ENCODE results near the gene TOM1L1.

Gene TOM1L1

DNA sequence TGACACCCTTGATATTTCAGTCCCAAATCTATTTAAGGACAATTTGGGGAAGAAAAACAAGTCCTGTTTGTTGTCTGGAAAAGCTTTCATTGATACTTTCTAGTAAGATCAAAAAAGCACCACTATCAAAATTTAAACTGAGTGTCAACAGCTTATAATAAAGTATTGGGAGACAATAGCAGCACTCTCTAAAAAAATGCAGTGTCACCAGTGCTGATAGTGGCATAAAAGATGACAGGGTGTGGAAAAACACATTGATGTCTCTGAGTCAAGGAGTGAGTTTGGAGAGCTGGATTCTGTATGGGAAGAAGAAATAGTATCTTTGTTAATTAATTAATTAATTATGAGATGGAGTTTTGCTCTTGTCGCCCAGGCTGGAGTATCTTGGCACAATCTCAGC, 8.3 kb upstream of the TOM1L1 start:
- no peak for DNase-seq (ENCODE audit: extremely low read depth in 1 of 2, low read depth in 1 of 2)

DNA sequence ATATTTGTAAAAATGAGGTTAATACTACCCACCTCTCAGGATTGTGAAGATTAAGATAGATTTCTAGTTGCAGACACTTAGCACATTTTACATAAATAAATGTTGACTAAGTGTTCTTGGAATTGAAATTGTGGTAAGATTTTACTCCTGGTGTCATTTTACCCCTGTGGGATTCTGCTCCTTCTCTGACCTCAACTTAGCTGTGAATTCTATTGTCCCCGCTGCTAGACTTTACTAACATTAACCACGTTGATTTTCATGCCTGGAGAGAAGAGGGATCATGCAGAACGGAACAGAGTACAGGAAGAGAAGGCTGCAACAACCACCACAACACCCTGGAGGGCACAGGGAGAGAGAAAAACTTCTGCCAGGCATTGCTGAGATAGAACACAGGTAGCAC, 2.1 kb upstream of the TOM1L1 start:
- DNase-seq (ENCODE audit: extremely low read depth in 1 of 2, low read depth in 1 of 2): no peak

DNA sequence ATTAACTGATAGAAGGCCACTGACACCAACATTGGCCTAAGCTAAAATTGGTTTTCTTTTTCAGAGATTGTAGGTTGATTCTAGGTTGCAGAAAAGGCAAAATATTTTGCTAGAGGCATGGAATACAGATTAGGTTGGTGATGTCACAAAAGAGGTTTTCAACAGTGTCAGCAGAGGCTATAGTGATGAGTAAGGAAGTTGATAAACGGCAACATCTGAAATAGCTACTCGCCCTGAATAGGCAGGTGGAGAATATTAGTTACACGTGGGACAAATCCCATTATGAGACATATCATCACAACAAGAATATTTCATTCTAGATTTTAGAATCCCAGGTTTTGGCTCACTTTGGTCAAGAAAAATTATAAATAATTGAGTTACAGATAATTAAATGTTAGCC, 1.5 kb upstream of the TOM1L1 start:
- no peak for DNase-seq (ENCODE audit: extremely low read depth in 1 of 2, low read depth in 1 of 2)

DNA sequence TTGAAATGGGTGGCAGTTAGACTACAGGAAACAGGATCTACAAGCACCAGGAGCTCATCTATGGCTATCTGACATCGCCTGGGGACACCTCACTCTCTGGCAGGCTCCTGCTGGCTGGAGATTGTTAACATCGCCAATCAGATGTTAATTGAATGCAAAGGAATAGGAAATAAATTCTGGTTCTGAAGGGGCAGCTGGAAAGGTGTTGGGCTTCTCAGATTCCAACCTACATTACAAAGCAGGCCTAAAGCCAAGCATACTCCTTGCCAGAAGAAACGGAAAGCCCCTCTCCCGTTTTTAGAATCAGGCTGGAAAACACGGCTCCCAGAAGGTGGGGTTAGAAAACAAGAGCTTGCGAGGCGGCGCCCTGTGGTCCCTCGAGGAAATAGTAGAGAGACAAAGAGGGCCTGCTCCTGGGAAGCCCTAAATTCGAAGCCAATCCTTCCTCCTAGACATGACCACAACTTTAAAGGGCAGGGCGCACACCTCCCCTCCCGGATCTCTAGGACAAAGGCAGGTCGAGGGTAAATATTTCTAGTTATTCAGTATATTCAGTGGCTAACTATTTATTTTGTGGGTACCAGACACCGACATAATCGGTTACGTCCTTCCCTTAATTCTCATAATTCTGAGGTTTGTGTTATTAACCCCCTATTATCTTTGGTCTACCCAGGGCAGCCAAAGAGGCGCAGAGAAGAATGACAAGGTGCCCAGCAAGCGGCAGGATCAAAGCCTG, 763 bp upstream of the TOM1L1 start:
- DNase-seq (ENCODE audit: extremely low read depth in 1 of 2, low read depth in 1 of 2): no peak

DNA sequence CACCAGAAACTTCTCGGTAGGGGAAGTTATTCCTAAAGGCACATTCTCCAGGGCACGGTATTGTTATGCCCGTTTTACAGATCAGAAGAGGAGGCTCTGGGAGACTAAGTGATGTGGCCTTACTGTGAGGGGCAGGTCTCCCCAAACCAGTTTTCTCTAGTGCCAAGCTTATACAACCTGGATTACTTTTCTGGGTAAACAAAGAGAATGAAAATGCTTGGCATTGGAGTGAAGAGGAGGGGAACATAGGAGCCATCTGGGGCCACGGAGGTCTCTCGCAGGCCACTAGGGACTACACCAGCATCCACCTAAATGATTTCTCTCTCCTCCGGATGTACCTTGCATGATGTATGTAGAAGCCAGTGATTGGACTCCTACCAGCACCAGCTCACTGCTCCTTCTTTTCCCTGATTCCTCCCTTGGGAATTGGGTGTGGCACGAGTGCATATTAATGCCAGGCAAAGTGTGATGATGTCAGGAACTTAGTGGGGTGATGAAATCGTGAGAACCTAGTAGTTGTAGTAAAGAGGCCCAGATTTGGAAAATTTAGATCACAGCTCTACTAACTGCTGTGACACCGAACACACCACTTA, 674 bp downstream of the TOM1L1 start:
- DNase-seq (ENCODE audit: extremely low read depth in 1 of 2, low read depth in 1 of 2): no peak

DNA sequence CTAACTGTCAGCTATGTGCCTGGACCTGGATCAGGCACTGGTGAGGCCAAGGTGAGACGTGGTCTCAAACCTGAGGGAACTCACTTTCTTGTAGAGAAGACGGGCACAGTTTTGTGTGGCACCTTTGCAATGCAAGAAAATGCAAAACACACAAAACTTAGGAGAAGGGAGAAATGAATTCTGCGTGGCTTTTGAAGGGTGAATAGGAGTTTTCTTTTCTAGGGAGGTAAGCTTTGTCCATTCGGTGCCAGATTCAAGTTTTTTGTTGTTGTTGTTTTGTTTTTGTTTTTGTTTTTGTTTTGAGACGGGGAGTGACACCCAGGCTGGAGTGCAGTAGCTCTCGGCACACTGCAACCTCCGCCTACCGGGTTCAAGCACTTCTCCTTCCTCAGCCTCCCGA, 1.4 kb downstream of the TOM1L1 start:
- DNase-seq (ENCODE audit: extremely low read depth in 1 of 2, low read depth in 1 of 2): no peak

DNA sequence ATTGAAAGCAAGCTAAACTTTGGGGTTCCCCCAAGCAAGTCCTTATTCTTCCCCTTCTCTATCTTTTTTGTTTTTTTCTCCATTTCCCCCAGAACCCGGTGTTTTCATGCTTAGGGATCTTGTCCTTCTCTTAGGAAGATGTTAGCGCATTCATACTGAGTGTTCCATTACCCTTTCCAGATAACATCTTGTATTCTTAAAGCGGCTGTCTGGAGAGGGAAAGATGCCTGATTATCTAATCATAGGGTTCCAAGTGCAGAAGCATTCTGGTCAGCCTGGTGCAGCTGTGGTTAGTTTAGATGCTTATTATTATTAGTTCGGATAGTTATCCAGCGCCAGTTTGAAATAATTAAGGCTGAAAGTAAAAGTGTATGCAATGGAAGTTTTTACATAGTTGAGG, 2.0 kb downstream of the TOM1L1 start:
- no peak for DNase-seq (ENCODE audit: extremely low read depth in 1 of 2, low read depth in 1 of 2)

DNA sequence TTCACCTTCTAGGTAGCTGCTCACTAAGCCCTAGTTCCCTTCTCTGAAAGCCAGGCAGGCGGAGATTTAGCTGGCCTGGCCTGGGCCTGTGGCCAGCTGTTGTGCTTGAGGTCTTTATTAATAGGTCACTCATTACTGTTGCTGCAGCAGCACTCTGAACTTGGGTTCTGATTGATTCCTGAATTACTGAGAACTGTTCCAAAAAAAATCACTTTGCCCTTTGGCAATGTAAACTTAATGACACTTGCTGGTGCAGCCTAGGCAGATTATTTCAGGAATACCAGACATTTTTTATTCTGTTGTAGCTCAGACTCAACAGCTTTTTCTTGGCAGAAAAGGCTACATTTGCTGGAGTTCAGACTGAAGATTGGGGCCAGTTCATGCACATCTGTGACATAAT, 2.7 kb downstream of the TOM1L1 start:
- no peak for DNase-seq (ENCODE audit: extremely low read depth in 1 of 2, low read depth in 1 of 2)

DNA sequence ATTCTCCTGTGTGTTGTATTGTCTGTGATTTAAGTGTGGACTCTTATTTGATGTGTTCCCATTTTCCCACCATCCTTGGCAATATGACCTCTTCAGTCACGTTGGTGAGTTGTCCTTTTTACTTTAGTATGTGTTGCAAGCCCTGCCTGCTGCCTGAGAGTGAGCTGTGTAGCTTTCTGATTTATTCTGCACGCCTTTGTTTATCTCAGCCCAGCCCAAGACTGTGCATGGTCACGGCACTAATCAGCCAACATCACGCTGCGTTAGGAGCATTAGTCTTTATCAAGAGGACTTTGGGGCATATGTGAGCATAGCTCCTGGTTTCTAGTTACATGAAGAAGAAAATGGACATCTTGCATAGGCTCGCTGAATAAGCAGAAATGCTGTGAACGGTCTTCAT, 6.0 kb downstream of the TOM1L1 start:
- DNase-seq (ENCODE audit: extremely low read depth in 1 of 2, low read depth in 1 of 2): no peak

DNA sequence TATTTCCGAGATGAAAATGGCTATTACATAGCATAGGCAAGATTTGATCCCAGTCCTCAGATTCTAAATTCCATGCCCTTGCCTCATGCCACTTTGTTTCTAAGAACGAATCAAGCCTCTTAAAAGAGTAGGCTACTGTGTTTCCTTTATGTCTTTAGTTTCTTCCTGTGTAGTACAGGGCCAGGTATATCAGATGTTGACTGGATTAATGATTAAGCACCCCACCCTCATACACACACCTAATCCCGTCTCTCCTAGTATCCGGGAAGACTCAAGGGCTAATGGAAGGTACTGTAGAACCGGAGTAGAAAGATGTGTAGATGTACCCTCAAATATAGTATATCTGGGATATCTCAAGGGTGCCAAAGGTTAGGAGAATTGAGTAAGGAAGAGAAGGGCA, 6.7 kb downstream of the TOM1L1 start:
- DNase-seq (ENCODE audit: extremely low read depth in 1 of 2, low read depth in 1 of 2): no peak

DNA sequence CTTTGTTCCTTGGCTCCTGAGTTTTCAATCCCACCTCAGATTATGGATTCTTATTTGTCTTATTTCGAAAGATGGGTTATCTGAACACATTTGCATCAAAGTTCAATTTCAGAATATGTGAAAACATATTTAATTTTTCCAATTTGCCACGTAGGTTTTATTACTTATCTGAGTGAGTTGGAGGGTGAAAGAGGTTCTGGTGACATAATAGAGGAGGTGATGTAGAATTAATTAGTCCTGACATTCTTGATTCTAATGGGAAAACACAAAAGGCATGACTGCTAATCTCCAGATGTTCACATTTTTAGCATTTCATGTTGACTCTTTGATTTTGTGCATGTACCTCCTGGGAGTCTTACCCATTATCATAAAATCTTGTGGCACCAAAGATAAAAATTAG, 9.1 kb downstream of the TOM1L1 start:
- DNase-seq (ENCODE audit: extremely low read depth in 1 of 2, low read depth in 1 of 2): no peak

DNA sequence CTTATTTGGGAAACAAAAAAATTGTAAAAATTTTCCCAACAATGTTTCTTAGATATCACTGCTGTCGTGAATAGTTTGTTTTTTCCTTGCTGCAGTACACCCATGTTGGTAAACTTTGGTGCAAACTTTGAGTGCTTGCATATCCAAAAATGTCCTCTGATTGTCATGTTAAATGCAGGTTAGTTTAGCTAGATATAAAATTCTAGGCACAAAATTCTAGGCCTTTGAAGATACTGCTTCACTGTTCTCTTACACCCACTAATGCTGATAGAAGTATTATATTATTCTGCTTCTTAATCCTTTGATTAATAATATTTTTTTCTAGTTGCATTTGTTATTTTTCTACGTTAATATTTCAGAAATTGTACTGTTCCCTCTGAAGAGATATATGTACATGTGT, 16.1 kb downstream of the TOM1L1 start:
- DNase-seq (ENCODE audit: extremely low read depth in 1 of 2, low read depth in 1 of 2): no peak

DNA sequence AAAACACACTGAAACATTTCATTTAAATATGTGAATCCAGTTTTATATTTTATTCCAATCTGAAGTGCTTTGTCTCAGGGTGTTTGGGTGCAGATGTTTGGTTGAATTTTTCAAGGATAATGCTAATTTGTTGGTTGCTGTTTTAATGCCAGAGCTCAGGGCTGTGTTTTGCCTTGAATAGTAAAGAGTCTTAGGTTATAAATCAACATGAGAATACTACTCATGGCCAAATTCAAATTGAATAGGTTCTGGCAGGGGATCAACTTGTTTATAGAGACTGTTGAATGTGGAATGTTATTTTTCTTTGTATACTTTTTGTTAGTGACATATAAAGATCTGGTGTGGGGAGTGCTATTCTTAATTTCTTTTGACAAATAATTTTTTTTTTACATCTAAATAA, 18.8 kb downstream of the TOM1L1 start:
- no peak for DNase-seq (ENCODE audit: extremely low read depth in 1 of 2, low read depth in 1 of 2)

DNA sequence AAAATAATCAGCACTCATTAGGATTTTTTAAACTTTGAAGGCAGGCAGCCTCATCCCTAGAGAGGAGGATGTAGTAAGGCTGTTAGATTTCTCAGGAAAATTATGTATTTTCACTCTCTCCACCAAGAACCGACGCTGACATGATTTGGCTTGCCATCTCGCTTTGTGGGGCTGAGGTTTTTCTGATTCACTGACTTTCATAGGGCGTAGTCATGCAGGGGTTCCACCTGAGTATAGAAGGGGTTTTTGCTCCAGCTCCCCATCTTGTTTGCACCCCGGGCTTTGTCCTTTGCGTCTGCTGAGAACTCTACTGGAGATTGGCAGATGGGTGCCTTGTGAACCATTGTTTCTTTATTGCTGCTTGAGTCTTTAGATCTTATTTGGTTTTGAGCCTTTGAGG, 20.2 kb downstream of the TOM1L1 start:
- DNase-seq (ENCODE audit: extremely low read depth in 1 of 2, low read depth in 1 of 2): no peak

DNA sequence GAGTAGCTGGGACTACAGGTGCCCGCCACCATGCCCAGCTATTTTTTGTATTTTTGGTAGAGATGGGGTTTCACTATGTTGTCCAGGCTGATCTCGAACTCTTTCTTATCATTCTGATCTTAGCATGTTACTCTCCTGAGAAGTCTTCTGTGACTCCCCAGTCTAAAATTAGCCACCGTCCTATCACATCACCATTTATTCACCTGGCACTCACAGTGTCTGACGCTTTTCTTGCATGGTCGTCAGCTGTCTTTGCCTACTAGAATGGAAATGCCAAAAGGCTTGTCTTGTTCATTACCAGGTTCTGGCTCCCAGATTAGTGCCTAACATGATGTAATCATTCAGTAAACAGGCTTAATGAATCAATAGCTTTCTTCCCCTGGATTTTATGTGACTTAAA, 23.8 kb downstream of the TOM1L1 start:
- no peak for DNase-seq (ENCODE audit: extremely low read depth in 1 of 2, low read depth in 1 of 2)

DNA sequence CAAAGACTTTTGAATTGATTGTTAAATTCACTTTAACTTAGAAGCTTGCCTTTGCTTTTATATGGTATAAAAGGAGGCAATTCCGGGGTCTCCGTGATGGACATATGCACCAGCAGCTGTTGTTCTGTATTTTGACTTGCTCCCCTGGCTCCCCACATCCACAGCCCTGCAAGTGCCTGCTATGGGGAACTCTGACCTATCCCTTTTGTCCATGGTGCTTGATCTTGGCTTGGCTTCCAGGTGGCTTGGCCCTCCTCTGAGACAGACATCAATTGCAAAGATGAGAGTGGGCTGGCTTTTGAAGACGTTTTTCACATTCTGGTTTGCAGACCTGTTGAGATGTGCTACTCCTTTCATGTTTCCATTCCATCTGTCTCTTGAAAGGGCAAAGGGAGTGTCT, 26.9 kb downstream of the TOM1L1 start:
- no peak for DNase-seq (ENCODE audit: extremely low read depth in 1 of 2, low read depth in 1 of 2)

DNA sequence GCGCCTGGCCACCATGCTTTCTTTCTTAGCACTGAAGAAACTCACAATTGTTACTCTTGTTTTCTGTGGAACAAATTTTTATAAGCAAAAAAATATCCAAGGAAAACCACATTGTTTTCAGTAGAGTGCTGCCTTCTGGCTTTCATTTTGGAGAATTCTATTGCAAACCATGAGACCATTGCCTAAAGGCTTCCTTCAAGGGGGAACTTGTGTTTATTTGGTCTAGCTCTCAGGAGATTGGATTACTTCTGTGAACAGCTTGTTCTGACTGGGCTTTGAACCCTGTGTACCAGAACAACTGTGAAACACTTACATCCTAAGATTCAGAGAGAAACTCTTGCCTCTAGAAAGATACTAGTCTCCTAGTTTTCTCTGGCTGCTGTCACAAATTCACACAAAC, 32.1 kb downstream of the TOM1L1 start:
- no peak for DNase-seq (ENCODE audit: extremely low read depth in 1 of 2, low read depth in 1 of 2)

DNA sequence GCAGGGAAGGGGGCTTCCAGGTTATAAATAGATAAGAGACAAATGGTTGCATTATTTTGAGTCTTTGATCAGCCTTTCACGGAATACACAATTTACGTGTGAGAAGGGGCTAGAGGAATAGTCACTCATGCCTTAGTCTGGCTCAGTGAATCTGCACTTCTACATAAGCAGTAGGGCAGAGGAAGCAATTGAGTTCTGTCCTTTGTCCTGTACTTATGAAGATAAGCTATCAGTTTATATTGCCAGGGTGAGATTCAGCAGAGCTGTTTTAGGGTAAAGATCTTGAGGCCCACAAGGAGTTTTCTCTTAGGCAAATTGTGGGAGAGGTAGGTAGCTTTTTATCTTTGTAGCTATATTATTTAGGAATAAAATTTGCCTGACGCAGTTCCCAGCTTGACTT, 33.3 kb downstream of the TOM1L1 start:
- no peak for DNase-seq (ENCODE audit: extremely low read depth in 1 of 2, low read depth in 1 of 2)

DNA sequence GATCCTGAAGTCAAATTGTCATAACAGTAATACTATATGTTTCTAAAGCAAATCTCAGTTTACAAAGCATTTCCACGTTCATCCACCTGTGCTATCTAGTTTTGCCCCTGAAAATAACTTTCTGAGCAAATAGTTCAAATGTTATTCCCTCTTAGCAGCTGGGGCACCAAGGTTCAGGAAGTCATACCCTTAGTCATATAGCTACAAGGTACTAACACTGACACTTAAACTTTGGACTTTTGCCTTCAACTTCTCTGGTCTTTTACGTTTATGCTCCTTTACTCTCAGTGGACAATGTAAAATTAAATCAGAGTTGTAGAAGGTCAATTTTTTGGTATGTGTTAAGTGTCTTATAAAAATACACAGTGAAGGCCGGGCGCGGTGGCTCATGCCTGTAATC, 34.8 kb downstream of the TOM1L1 start:
- DNase-seq (ENCODE audit: extremely low read depth in 1 of 2, low read depth in 1 of 2): no peak

DNA sequence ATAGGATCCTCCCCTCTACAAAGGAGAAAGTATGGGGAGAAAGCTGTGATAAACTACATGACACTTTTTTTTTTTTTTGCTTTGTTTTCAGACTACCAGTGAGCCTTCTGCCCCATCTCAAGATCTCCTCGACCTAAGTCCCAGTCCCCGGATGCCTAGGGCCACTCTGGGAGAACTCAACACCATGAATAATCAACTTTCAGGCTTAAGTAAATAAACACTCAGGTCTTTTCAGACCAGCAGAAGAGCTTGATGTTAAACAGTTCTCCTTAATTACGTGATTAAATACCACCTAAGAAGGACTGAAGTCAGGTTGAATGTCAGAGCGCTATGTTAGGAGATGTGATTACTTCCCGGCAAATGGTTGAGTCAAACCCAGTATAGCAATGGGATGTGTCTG, 36.4 kb downstream of the TOM1L1 start:
- no peak for DNase-seq (ENCODE audit: extremely low read depth in 1 of 2, low read depth in 1 of 2)

DNA sequence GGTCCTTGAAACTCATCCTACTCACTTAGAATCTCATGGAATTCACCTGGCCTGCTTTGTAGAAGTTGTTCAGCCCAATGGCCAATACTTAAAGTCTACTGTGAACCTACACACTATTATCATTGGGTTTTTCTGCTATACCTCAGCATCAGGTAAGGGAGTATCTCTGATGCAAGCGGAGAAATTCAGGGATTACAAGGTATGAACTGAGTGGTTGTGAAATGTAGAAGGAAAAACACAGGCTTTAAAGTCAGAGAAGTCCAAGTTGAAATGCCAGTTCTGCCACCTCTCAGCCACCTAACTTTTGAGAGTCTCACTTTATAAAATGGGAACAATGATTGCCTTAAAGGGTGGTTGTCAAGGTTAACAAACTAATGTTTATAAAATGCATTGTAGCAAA, 36.8 kb downstream of the TOM1L1 start:
- no peak for DNase-seq (ENCODE audit: extremely low read depth in 1 of 2, low read depth in 1 of 2)

DNA sequence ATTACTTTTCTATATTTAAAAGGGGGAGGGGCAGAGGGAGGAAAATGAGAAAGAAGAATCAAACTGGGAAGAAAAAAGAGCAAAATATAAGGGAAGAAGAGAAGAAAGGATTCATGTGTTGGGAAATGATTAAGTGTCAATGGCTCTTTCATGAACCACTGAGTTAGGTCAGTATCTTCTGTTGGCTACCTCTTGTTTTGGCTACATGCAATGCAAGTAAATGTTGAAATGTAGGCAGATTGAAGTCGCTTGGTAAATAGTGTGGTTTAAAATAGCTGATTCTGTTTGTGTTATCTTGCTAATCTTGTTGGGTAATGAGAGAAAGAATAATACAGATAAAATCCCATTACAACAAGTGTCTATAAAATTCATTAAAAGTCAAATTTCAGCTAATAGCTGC, 40.6 kb downstream of the TOM1L1 start:
- no peak for DNase-seq (ENCODE audit: extremely low read depth in 1 of 2, low read depth in 1 of 2)

DNA sequence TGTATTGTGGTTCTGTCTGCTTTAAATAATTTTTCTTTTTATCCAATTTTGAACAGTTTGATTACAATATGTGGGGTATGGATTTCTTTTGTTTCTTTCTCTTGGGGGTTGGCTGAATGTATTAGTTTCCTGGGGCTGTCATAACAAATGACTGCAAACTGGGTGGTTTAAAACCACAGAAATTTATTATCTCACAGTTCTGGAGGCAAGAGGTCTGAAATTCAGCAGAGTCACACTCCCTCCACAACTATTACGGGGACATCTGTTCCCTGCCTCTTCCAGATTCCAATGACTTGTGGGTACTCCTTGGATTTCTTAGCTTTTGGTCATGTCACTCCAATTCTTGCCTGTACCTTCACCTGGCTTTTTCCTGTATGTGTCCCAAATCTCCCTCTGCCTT, 44.1 kb downstream of the TOM1L1 start:
- no peak for DNase-seq (ENCODE audit: extremely low read depth in 1 of 2, low read depth in 1 of 2)
